ENCODE results near the gene WDFY2. TPM values are rescaled to one million over a fixed set of nuclear protein-coding genes. Genes with fewer than 3 reads are reported as not detected.
A peak's percentile ranks its signal among the peaks of the same experiment; 100 is the strongest.

WDFY2 gene
- polyA plus RNA-seq, 3 donors = 6.5 to 40.1 (median 9.1) TPM

DNA sequence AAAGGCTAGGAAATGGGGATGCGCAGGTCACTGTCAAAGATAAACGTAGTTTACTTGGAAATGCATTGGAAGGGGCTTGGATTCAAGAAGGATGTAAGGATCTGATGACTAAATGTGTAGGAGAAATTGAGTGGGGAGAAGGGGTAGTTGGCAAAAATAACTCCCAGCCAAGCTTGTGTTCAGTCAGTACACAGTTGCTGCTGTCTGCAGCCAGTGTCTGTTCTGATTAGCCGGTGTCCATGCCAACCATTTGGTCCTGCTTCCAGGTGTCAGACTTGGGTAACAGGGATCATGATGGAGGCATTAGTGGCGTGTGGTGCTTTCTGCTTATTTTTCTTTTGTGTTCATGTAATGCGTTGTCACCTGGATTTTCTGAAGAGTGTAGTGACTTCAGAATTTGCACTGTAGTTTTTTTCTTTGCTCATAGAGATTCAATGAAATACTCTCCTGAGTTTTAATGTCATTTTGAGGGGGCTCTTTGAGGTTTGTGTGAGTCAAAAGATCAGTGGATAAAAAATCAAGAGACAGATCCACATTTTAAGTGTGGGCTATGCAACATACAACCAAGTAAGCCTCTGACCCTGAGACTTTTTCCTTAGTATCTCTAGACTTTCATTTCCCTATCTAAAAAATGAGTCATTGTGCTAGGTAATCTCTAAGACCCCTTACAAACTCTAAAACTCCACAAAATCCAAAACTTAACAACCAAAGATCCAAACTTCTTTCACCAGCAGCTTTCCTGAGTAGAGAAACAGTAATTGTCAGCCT lies 103.9 kb downstream of the WDFY2 start:
- Histone ChIP-seq H3K9ac (ENCODE audit: insufficient read depth, low read length, poor library complexity, severe bottlenecking) (no peak overlapping the region), H3K4me2 (replicated peaks; ENCODE audit: extremely low read depth, low read length, poor library complexity, severe bottlenecking) (no peak overlapping the region), H2AFZ (ENCODE audit: insufficient read depth, low read depth, low read length, poor library complexity, severe bottlenecking) (no peak overlapping the region), H3K4me1 (ENCODE audit: control insufficient read depth in 1 of 2, insufficient read depth in 2 of 2, low read length in 2 of 2) (no peaks in the 10 kb centered on the region), H3K27me3 (ENCODE audit: control insufficient read depth in 2 of 2, insufficient read depth in 2 of 2, low read length in 2 of 2) (no peaks in the 10 kb centered on the region), H3K79me2 (ENCODE audit: insufficient read depth, low read length) (peaks cover 65% of the 10 kb centered on the region), H3K9me3 (replicated peaks in 1 of 2; ENCODE audit: control insufficient read depth in 1 of 2, insufficient read depth in 1 of 2, low read length in 2 of 2) (no peaks in the 10 kb centered on the region), H3K36me3 (replicated peaks in 1 of 2; ENCODE audit: control insufficient read depth in 1 of 2, insufficient read depth in 2 of 2, low read length in 2 of 2) (peaks cover 4 to 28% of the 10 kb centered on the region in 2 donors), H3K4me3 (replicated peaks in 1 of 3; ENCODE audit: low read depth in 2 of 3, low read length in 3 of 3) (no peak overlapping the region), H3K27ac (ENCODE audit: low read depth in 1 of 2, low read length in 2 of 2) (peak overlapping the region in 1 of 2 donors; percentile 50), H4K20me1 (ENCODE audit: insufficient read depth, low read length) (peaks cover 61% of the 10 kb centered on the region)
- Mint-ChIP-seq H3K36me3 (peaks cover 15 to 18% of the 10 kb centered on the region in 2 donors), H3K27ac (peak overlapping the region in 6 of 7 donors; percentile 10 to 89 (median 29)), H3K4me3 (no peak overlapping the region), H3K27me3 (ENCODE audit: low read depth in 3 of 3) (no peaks in the 10 kb centered on the region), H3K9me3 (no peaks in the 10 kb centered on the region), H3K4me1 (peaks cover 11% of the 10 kb centered on the region)
- TF ChIP-seq, protein P1, sequence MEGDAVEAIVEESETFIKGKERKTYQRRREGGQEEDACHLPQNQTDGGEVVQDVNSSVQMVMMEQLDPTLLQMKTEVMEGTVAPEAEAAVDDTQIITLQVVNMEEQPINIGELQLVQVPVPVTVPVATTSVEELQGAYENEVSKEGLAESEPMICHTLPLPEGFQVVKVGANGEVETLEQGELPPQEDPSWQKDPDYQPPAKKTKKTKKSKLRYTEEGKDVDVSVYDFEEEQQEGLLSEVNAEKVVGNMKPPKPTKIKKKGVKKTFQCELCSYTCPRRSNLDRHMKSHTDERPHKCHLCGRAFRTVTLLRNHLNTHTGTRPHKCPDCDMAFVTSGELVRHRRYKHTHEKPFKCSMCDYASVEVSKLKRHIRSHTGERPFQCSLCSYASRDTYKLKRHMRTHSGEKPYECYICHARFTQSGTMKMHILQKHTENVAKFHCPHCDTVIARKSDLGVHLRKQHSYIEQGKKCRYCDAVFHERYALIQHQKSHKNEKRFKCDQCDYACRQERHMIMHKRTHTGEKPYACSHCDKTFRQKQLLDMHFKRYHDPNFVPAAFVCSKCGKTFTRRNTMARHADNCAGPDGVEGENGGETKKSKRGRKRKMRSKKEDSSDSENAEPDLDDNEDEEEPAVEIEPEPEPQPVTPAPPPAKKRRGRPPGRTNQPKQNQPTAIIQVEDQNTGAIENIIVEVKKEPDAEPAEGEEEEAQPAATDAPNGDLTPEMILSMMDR (IDR thresholded peaks at IDR 0.05) = no peak
- intact Hi-C loops (cut with micrococcal nuclease) = no loop called here
- no peak for DNase-seq
- WGBS (ENCODE audit: insufficient coverage) = 95% methylated on average over 5 of the region's 5 CpGs

DNA sequence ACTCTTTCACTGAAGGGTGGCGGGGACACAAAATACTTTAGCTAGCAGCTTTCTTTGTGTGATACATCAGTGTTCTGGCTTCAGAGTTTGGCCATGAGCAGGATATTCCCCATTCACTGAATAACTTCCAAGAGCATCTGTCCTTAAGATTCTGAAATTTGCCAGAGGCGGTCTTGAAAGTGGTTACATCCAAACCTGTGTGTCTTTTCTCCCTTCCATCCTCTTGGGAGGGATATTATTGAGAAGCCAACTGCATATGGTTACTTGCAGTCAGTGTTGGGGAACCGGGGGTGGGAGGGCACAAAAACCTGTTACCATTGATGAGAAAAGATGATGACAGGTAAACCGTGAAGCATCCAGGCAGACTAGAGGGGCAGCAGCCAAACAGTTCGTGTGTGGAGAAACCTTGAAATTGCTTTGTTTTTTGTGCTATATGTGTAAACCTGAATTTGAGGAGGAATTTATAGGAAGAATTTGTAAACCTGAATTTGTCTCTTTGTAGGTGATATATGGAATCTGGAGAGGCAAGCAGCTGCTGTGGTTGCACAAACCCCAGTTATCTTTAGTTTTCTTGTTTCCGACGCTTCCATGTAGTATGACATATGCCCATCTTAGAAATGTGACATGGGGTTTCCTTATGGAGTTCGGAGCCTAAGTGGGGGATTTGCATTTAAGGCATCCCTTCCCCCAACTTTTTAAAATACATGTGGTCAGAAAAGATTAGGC lies 104.8 kb downstream of the WDFY2 start:
- Mint-ChIP-seq H3K27me3 (ENCODE audit: low read depth in 3 of 3) (no peaks in the 10 kb centered on the region), H3K4me1 (peaks cover 11% of the 10 kb centered on the region), H3K36me3 (peaks cover 9 to 11% of the 10 kb centered on the region in 2 donors), H3K27ac (peak overlapping the region in 2 of 7 donors; percentile 13 to 83), H3K4me3 (no peak overlapping the region), H3K9me3 (no peaks in the 10 kb centered on the region)
- no peak for DNase-seq
- H3K79me2 ChIP-seq (ENCODE audit: insufficient read depth, low read length) = peaks cover 56% of the 10 kb centered on the region
- H2AFZ ChIP-seq (ENCODE audit: insufficient read depth, low read depth, low read length, poor library complexity, severe bottlenecking) = no peak overlapping the region
- H3K9me3 ChIP-seq (replicated peaks in 1 of 2; ENCODE audit: control insufficient read depth in 1 of 2, insufficient read depth in 1 of 2, low read length in 2 of 2) = no peaks in the 10 kb centered on the region
- H3K9ac ChIP-seq (ENCODE audit: insufficient read depth, low read length, poor library complexity, severe bottlenecking) = no peak overlapping the region
- TF ChIP-seq, protein P1 (IDR thresholded peaks at IDR 0.05) = no peak
- intact Hi-C loops (cut with micrococcal nuclease) = no loop called here
- H3K4me2 ChIP-seq (replicated peaks; ENCODE audit: extremely low read depth, low read length, poor library complexity, severe bottlenecking) = no peak overlapping the region
- 96% methylated on average over 3 of the region's 8 CpGs for WGBS (ENCODE audit: insufficient coverage)
- peaks cover 0 to 18% of the 10 kb centered on the region in 2 donors for H3K36me3 ChIP-seq (replicated peaks in 1 of 2; ENCODE audit: control insufficient read depth in 1 of 2, insufficient read depth in 2 of 2, low read length in 2 of 2)
- H3K27me3 ChIP-seq (ENCODE audit: control insufficient read depth in 2 of 2, insufficient read depth in 2 of 2, low read length in 2 of 2) = no peaks in the 10 kb centered on the region
- peak overlapping the region in 1 of 2 donors; percentile 50 for H3K27ac ChIP-seq (ENCODE audit: low read depth in 1 of 2, low read length in 2 of 2)
- H3K4me1 ChIP-seq (ENCODE audit: control insufficient read depth in 1 of 2, insufficient read depth in 2 of 2, low read length in 2 of 2) = no peaks in the 10 kb centered on the region
- peaks cover 52% of the 10 kb centered on the region for H4K20me1 ChIP-seq (ENCODE audit: insufficient read depth, low read length)
- no peak overlapping the region for H3K4me3 ChIP-seq (replicated peaks in 1 of 3; ENCODE audit: low read depth in 2 of 3, low read length in 3 of 3)
